DMS 273 (cell line): ENCODE measurements around the gene TXNIP.

Experiments used
- DNase-seq: peaks from one replicate; lab custom pipeline; 2025; ENCODE audit not compliant: unreplicated experiment; lab: John Stamatoyannopoulos, UW

TXNIP gene

DNA sequence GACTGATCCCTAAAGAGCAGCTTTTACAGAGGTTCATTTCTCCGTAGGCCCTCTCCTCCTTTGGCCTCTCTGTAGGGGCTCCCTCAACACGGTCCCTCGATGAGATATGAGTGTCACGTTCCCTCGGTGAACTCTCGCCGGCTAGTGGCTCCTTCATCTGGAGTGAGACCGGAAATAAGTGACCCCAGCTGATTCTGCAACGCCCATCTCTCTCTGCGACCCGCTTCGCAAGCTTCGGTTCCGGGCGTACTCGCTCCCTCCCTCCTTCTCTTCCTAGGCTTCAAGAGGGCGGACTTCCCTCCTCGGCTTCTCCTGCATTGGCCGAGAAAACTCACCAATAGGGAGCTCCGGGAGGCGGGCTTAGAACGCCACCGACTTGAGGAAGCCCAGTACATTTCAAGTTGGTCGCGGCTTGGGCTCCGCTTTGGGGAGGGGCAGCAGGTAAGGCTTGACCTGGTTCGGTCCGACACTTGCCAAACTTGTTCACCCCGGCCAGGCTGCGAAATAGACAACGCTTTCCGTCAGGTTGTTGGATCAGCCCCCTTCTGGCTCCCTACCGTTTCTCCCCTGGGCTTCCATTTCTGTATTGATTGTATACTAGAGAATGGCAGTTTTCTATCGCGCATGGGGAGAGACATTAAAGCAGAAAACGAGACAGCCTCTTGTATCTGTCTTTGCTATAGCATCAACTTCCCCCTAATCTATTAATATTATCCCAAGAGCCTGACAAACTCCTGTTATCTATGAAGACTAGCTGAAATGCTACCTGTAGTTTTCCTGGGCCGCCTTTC is 31.9 kb downstream of the TXNIP start, which contains the start of the genes ANKRD34A and POLR3GL:
TSS of gene ANKRD34A (minus strand) at position 248 of the 791 bp plus-strand sequence. CDS start 2,816 bp downstream, outside the sequence.
TSS of gene POLR3GL (plus strand) at position 363 of the 791 bp plus-strand sequence. CDS start 10,176 bp downstream, outside the sequence.
- DNase-seq = peak; percentile 98

DNA sequence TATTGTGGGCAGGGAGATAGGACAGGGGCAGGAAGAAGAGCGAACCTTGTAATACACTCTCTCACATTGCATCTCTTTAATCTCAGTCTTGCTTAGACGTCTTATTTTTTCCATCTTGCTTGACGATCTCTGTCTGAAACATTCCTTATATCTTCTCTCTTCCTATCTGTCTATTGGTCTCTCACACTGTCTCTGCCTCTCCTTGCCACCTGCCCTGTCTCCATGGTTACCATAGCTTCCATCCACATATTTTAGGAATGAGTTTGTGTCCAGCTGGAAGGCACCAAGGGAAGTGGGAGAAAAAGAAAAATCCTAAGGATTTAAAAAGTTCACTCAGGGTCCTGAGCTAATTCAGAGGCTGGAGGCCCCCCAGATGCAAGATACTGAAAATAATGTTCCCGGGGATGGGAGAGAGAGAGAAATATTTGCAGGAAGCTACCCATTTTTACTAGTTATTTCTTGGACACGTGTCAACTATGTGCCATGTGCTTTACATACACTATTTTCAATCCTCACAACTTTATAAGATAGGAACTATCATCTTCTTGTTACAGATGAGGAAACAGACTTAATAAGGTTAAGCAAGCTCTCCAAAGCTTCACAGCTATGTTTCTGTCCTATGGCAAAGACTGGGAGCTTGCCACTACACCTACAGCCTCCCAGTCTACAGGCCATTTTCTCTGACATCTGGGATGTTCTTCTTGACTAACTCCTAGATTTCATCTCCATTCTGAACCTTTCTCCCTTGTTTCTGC is 32.9 kb downstream of the TXNIP start:
- DNase-seq = peak; percentile 71

DNA sequence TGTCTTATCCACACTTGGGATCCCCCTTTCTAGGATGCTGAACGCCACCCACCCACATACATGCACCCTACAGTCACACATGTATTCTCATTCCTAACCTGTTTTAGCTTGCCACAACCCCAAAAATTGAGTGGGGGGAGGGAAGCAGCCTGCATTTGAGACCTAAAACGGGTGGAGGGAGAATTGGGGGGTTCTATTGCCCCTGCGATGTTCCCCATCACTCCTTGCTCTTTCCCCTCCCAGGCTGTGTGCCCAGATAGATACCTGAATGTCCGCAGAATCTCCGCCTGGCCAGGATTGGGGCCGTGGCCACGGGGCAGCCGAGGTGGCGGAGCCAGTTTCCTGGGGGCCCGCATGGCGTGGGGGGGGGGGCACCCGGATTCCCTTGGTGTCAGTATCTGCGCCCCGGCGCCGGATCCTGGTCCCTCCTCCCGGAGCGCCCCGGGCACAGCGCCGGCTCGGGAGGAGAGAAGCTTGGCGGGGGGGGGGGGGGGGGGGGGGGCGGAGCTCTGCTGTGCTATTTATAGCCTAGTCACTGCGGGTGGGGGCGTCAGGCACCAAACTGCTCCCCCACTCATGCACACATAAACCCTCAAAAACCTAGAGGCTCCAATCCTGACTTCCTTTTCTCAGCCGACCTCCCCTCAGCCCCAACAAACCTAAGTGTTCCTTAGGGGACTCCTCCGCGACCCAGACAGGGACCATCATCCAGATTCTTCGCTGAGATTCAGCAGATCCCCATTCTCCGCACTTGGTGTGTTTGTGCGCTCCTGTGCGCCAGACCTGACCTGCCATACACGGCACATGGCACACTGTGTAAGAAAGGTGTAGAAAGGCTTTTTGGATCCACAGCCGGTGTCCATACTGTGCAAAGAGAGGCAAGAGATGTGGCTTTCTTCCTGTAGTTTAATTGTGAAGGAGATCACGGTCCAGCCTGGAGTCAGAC is 33.9 kb downstream of the TXNIP start:
- peak; percentile 71 for DNase-seq

DNA sequence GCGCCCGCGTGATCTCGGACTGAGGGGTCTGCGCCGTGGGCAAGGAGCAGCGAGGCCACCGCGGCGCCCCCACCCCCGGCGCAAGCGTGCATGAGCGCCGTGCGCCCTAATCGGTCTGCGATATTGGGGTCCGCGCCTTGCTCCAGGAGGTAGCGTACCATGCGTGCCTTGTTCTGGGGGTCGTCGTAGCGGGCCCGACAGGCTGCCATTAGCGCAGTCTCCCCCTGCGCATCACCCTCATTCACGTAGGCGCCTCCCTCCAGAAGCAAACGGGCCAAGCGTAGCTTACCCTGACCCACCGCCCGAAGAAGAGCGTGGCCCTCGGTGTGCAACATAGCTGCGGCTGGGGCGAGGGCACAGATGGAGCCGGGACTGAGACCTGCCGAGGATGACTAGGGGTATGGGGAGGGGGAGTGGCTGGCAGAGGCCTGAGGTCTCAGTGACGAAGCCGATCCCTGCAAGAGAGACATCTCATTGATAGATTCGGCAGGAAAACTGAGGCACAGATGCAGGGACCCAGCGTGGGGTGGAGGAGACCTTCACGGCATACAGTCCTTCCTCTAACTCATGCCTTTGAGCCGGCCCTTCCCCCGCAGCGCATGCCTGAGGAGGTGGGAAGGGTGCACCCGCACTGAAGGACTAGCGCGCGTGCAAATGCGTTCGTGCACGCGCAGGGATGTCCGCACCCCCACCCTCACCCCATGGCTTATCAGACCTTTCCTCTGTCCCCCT is 34.8 kb downstream of the TXNIP start:
- peak; percentile 55 for DNase-seq

DNA sequence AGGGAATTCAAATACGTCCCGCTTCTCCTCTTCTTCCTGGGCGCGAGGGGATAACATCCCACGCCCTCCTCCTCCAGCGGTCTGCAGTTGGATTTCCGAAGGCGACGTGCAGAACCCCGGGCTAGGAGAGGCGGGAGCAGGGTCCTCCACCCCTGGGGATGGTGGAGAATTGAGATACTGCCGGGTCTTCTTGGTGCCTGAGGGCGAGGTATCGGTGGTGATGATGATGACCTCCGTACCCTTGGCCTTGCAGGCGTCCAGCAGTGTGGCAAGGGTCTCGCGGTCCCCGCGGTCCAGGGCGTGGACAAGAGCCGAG is 35.3 kb downstream of the TXNIP start:
- no peak for DNase-seq

DNA sequence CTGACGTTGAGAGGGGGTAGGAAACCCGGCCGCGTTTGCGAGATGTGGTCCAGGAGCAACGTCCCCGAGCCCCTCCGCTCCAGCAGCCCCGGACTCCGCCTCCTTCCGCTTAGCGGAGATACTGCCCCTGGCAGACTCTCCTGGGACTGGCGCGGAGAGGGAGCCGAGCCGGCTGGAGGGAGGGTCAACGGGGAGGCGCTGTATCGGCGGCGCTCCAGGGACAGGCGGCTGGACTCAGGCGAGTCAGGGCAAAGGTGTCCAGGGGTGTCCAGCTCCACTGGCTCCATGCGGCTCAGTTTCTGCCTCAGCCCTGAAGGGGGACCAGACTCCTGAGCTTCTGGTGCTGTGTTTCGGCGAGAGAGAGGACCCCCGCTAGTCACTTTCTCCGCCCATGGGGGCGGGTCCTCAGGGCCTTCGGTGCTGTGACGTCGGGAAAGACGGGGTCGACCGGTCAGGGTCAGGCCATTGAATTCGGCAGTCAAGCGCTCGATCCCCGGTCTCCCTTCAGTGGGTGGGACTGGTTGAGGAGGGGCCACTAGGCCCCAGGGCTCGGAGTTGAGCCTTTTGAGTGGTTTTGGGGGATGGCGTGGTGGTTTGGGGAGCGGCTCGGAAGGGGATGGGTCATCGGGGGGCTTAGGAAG is 35.8 kb downstream of the TXNIP start:
- no peak for DNase-seq

DNA sequence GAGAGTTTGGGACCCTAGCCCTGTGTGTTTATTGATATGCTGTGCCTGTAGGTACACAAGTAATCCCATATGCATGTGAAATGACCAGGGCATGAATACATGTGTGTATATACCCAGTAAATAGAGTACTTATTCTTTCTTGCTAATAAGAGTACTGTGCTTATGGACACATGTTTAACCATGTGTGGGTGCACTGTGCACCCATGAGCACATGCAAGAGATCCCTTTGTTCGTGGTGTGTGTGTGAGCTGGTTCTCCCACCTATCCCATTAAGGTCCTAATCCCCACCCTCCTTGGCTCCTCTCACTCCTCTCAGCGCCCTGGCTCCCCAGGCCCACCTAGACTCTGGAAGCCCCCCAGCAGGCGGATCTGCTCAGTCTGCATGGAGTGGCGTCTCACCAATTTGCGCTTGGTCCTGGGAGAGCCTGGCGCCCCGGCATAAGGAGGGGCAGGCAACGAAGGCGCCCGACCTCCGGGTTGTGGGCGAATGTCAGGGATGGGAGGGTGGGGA is 36.4 kb downstream of the TXNIP start:
- no peak for DNase-seq

DNA sequence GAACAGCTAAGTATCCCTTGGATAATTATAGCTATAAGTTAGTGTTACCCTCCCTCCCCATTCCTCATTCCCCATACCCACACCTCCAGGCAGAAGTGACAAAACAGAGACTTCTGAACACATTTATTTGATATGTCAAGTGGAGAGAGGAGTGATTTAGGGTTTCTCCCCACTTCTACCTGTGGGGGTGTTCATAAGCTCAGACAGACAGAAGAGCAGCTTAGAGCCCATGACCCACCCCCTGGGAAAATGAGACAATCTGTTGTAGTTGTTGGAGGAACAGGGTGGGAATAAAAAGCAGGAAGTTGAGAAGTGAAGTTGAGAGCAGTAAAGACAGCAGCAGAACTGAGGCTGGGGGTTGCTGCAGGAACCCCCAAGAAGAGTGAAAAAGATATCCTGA is 37.0 kb downstream of the TXNIP start:
- DNase-seq = no peak

DNA sequence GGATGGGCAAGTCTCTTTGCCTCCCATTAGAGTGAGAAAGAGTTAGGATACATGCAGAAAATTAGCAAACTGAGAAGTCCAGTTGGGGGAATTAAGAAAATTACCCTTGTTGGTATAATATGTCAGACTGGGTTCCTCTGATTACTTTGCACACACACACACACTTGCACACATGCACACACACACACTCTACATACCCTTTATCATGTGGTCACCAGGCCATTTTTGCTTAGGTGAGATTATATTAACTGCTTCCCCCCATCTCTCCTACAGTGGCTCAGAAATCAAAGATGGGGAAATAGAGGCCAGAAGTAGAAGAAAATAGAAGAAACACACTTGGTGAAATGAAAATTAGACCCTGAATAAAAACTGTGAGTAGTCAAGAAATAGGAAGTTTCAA is 37.6 kb downstream of the TXNIP start:
- no peak for DNase-seq

DNA sequence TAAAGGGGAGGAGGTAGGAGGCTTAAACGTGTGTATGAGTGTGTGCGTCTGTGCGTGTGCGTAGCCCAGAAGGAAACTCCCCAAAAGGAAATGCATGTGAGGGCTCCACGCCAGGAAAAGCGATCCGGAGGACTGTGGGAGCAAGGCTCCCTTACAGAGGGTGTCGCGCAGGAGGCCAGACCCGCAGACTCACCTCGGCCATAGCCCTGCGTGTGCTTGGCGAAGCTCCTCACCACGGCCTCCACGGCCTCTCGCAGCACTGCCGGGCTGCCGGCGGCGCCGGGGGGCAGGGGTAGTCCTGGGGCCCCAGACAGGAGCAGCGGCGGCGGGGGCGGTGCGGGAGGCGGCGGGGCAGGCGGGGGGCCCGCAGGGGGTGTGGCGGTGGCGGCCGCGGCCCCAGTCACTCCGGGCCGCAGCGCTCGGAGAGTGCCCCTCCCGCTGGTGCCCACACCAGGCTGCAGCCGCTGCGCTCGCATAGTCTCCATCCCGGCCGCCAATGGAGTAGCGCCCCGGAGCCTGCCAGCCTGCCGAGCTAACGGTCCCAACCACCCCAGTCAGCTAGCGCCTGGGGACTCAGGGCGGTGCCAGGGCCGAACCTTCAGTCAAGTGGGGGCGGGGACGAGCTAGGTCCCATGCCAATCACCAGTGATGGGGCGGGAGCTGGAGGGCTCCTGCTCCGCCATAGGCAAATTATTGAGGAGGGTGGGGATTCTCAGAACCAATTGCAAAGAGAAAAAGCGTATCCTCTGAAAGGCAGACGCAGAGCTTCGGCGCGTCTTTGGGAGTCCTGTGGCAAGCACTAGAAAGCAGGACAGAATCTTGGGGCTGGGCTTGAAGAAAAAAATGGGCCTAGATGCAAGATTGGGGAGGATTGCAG is 38.7 kb downstream of the TXNIP start, which contains the start of gene LIX1L:
TSS of gene LIX1L (minus strand) at position 575 of the 877 bp plus-strand sequence. CDS start at position 485, 90 bp downstream.
- peak; percentile 99 for DNase-seq

DNA sequence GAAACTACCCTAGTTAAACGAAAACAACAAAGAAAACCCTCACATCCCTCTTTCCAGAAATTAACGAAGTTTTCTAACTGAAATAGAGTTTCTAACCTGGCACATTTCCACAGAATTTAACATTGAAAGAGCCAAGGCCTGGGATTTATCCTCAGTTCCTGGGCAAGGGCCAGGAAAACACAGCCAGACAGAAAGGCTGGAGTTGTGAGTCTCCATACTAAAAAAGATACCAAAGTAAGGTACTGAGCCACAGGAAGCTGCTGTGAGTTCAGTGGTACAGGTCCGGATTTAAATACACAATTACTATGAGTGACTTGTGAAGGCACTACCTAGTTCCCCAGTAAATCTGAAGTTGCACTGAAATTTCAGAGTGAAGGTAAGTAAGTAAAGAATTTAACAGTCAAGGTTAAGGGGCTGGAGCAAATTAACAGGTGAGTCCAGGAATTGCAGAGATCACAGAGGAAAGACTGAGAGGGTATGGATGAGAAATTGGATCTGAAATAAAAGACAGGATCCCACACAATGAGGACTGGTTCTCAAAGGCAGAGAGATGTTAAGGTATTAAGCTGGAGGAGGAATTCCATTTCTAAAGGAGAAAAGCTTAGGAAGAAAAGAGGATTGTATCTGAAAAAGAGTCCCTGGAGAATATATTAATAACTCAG is 39.5 kb downstream of the TXNIP start:
- peak; percentile 61 for DNase-seq

DNA sequence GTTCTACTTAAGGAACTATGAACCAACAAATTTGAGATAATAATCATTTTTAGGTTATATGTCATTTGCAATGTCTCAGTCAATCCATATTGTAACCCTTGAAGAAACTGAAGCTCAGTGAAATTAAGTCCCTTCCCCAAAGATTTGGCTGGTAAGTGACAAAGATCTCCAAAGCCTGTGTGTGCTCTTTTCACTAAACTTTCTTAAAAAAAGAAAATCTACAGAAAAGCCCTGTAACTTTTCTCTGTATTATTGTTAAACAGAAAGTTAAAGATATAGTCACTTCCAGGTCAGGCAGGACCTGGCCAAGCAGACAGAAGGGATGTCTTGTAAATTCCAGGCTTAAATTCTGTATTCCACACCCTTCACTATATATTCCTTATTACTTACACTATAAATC is 40.0 kb downstream of the TXNIP start:
- DNase-seq = no peak

DNA sequence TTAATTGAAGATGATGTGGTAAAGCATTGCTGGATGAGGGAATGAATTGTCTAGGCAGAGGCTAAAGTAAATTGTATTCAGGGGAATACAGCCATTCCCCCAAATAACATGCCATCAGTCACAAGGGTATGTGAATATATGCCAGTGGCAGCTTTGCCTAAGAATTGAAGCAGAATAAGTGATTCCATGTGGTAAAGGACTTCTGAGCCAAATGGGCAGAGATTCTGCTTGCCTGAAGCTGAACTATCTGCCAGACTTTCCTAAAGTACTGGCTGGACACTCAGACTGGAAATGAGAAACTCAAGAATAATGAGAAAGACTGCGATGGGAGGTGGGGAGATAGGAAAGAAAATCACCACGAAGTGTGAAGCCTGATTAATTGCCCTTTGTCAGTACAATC is 40.9 kb downstream of the TXNIP start:
- no peak for DNase-seq

DNA sequence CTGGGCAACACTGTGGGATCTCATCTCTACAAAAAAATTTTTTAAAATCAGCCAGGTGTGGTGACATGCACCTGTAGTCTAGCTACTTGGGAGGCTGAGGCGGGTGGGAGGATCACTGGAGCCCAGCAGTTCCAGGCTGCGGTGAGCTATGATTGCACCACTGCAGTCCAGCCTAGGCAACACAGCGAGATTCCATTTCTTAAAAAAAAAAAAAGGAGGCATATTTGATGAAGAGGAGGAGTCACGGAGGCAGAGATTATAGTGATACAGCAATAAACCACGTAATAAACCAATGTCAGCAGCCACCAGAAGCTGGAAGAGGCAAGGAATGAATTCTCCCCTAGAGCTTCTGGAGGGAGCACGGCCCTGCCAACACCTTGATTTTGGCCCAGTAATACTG is 42.5 kb downstream of the TXNIP start:
- no peak for DNase-seq

DNA sequence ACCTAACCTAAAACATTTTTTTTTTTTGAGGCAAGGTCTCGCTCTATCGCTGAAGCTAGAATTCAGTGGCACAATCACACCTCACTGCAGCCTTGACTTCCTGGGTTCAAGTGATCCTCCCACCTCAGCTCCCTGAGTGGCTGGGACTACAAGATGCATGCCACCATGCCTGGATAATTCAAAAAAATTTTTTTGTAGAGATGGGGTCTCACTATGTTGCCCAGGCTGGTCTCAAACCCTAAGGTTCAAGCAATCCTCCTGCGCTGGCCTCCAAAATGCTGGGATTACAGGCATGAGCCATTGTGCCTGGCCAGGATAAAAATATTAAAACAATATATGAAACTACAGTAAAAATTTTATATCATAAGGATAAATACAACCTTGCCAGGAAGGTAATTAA is 43.5 kb downstream of the TXNIP start:
- DNase-seq = no peak

DNA sequence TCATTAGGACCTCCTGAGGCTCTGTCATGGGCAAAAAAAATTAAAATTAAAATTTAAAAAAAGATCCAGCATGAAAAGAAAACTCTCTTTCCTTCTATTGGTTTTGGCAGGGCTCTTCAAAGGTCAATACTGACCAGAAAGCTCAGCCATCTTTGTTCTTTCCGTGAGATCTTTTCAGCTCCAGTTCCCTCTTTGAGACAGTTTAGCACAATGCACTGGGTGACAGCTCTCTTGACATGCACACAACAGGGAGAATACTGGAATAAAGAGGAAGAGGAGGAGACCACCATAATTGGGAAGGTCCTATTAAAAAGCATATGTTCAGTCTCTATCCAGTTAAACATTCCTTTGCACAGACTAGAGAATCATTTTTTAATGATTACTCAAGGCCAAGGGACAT is 44.9 kb downstream of the TXNIP start:
- DNase-seq = no peak

DNA sequence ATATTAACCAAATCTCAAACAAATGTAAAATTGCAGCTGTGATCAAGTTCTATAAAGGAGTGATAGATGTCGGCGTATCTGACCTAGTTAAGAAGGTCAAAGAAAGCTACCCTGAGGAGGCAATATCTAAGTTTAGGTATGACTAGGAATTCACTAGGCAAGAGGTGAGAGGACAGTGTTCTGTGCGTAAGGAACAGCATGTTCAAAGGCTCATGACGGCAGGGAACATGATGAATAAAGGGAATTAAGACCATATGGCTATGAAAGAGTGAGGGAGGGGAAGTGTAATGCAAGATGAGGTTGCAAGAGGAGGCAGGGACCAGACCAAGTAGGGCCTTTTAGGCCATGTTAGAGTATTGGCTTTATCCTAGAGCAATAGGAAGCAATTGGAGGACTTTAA is 47.2 kb downstream of the TXNIP start:
- DNase-seq = peak; percentile 55

DNA sequence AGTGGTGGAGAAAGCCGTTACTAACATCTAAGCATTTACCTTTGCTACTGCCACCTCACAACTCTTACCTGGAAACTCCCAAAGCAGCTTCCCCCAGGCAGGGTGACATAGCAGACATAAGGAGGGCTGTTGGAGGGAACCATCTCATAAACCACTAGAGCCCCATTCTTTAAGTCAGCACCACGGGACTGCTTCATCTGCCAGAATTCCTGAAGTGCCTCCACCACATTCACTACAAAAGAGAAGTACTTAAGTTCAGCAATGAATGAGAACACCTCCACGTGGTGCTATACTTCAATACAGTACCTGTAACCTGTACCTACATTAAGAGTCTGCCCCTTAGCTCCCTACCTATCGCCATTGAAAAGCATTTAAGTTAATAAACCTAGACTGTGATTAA is 48.8 kb downstream of the TXNIP start:
- no peak for DNase-seq
